HG03460 (cell line): ENCODE measurements around the gene ZNF318.
"Not testable (repeated sequence)": the region's sequence is repeated elsewhere in the genome, so short reads cannot be mapped to it uniquely, and the experiment has no call there.

ENCODE experiments used
- ATAC-seq: cut with Tn5 transposase; IDR thresholded peaks from one replicate; pipeline ENCODE4 v1.9.1; 2021; ENCODE audit not compliant: unreplicated experiment

The ZNF318 gene

DNA sequence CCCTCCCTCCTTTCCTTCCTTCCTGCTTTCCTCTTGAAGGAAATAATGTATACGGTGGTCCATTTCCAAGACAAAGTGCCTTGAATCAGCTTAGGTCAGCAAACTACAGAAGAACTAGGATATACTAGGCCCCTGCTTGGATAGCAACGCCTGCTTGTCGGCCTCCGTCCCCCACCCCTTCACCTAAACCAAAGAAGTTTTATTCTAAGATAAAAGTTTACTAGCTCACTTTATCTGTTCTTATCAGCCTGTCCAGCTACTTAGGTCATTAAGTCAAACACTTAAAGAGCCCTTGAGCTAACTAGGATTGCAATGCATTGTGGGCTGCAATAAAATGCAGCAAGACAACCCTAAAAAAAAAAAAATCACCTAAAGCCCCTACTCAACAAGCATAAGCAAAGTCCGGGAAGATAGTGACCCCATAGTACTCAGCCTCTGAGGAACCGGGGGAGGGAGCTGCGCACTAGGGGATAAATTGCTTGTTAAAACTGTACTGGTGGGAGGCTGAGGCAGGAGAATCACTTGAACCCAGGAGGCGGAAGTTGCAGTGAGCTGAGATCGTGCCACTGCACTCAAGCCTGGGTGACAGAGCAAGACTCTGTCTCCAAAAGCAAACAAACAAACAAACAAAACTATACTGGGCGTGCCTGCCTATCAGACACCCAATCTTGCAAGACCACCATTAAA, 21.4 kb upstream of the ZNF318 start:
- not testable (repeated sequence) for ATAC-seq

DNA sequence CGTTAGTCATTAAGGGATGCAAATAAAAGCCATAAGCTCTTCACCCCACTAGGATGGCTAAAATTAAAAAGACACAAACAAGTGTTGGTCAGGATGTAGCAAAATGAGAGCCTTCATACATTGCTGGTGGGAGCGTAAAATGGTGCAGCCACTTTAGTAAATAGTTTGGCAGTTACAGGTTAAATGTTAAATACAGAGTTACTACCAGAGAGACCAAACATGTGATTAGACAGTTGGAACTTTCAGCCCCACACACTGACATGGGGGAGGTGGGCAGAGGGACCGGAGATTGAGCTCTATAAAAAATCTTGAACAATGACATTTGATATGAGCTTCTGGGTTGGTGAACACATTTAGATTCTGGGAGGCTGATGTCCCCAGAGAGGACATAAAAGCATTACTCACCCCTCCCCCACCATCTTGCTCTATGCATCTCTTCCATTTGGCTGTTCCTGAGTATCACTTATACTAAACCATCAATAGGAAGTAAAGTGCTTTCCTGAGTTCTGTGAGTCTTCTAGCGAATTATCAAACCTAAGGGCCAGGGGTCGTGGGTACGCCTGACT, 20.4 kb upstream of the ZNF318 start:
- ATAC-seq: no peak

DNA sequence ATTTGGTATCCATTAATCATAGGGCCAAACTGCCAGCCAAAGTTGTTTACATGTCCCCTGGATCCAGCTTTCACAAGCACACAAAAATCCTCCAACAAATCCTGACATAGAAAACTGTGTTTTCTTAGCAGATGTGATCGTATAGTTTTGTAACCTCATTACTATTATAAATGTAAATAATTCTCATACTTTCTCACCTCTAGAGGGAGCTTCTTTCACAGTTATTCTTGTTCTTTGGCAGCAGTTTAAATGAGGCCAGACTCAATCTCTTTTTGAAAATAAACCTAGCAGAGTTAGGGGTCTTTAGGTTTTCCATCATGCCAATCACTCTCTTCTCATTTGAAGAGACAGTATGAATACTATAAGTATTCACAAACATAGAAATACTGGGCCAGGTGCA, 17.0 kb upstream of the ZNF318 start:
- ATAC-seq: no peak

DNA sequence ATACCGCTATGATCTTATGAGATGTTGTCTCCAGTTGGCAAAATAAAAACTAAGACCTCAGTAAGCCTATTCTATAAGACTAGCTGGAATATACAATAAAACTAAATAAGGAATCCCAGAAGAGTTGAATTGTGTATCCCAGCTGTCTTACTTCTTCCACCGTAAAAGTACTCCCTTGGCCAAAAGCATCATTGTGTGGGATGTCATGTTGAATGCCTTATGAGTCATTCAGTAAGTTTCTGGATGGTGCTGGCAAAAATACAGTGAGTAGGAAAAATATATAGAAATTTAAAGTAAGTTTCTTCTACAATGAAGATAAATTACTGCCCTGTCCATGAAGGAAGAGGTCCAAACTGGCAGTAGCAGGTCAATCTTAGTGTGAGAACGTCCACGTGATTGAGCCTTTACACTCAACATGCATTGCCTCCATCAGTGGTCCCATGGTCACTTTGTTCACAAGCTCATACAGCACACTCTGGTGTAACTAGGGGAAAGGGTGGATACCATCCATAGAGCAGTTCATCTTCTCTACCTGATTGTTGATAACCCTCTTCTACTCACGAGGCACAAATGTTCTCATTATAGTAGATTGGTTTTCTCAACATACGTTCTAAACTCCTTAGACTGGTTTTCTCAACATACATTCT, 13.7 kb upstream of the ZNF318 start:
- no peak for ATAC-seq

DNA sequence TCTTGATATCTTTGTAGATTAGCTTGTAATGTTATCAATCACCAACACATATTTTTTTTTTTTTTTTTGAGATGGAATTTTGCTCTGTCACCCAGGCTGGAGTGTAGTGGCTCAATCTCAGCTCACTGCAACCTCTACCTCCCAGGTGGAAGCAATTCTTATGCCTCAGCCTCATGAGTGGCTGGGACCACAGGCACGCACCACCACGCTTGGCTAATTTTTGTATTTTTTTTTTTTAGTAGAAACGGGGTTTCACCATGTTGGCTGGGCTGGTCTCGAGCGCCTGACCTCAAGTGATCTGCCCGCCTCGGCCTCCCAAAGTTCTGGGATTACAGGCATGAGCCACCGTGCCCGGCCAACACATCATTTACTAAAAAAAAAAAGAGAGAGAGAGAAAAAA, 11.4 kb upstream of the ZNF318 start:
- not testable (repeated sequence) for ATAC-seq

DNA sequence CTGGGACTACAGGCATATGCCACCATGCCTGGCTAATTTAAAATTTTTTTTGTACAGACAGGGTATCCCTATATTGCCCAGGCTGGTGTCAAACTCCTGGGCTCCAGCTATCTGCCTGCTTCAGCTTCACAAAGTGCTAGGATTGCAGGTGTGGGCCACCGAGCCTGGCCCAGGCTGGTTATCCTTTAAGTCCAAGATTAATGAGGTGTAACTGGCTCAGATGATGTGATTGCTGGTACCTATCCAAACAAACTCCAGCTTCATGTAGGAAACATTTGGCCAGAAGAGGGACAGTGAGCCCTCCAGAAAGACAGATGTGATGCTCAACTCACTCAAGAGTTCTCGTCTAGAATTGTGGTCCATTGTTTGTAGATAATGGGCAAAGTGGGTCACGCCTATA, 9.2 kb upstream of the ZNF318 start:
- no peak for ATAC-seq

- ATAC-seq: no peak
Measured at GRCh38 chr6:43377710-43378229, 8.3 kb upstream of the ZNF318 start.

DNA sequence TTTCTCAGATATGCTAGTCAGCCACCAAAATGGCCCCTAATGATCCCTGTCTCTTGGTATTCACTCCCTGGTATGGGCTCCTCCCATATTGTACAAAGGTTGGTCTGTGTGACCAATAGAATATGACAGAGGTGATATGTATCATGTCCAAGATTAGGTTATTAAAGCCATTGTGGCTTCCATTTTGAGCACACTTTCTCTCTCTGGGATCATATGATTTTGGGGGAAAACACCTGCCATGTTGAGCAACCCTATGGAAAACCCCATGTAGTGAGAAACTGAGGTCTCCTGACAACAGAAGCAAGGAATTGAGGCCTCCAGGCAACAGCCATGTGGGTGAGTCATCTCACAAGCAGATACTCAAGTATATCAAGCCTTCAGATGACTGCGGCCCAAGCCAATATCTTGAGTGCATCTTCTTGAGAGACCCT, 7.1 kb upstream of the ZNF318 start:
- peak; percentile 36 for ATAC-seq

DNA sequence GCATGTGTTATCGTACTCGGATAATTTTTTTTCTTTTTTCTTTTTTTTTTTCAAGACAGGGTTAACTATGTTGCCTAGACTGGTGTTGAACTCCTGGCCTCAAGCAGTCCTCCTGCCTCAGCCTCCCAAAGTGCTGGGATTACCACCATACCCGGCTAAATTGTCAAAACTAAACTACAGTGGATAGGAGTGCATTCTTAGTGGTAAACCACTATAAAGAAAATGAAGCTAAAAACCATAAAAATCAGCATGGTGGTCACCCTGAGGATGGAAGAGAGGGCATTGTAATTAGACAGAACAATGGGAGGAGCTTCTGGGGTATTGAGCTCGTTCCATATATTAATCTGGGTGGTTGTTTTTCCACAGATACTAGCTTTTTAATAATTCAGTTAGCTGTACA, 6.2 kb upstream of the ZNF318 start:
- ATAC-seq: no peak

DNA sequence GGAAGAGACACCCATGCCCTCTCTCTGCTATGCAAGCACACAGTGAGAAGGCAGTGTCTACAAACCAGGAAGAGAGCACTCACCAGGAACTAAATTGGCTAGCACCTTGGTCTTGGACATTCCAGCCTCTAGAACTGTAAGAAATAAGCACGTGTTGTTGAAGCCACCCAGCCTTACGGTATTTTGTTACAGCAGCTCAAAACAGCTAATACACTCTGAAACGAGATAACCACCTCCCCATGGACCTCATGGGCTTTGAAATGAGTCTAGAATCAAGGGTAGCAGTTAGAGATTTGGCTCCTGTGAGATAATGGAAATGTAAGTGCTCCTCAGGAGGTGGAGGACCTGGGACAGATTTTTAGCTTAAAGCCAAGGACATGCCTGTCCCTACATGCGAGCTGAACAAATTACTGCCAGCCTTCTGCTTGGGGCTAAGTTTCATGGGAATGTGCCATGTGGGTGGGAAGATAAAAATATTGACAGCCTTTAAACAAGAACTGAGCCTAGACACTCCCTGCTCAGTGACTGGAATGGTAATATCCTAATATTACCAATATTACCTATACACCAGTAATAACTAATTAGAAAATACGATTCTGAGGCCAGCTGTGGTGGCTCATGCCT, 3.9 kb upstream of the ZNF318 start:
- no peak for ATAC-seq

- peak; percentile 7 for ATAC-seq
Measured at GRCh38 chr6:43370003-43370580, 645 bp upstream of the ZNF318 start.

- ATAC-seq: peak; percentile 8
Measured at GRCh38 chr6:43368259-43369160, 937 bp downstream of the ZNF318 start.

DNA sequence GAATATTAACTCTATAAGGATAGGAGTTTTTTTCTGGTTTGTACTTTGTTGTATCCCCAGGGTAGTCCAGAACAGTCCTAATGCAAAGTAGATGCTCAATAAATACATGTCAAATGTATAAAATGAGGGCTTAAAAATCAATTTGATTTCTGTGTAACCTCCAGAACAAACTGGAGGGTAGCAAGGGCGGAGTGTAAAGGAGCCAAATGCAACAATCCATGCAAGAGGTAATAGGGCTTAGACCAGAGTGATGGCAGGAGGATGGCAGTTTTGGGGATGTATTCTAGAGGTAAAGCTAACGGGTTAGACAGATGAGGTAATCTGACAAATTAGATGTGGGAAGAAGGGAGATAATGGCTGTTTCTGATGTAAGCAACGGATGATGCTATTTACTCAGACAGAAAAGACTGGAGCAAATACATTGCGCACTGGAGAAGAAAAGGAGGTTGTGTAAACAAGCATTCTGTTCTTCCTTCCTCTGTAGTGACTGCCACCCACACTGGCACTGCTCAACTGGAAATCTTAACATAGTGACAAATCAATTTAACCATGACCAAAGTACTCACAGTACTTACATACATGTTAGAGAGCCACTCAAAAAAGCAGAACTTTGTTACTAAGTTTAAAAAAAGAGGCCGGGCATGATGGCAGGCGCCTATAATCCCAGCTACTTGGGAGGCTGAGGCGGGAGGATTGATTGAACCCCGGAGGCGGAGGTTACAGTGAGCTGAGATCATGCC, 2.0 kb downstream of the ZNF318 start:
- no peak for ATAC-seq

DNA sequence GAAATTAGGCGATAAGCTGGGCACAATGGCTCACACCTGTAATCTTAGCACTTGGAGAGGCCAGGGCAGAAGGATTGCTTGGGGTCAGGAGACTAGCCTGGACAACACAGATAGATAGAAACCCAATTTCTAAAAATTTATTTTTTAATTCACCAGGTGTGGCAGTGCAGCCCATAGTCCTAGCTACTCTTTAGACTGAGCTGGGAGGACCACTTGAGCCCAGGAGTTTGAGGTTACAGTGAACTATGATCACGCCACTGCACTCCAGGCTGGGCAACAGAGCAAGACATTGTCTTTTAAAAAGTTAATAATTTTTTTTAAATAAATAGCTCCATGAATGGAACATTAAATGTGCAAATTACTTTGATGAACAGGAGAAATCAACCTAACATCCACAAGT, 8.2 kb downstream of the ZNF318 start:
- ATAC-seq: no peak

DNA sequence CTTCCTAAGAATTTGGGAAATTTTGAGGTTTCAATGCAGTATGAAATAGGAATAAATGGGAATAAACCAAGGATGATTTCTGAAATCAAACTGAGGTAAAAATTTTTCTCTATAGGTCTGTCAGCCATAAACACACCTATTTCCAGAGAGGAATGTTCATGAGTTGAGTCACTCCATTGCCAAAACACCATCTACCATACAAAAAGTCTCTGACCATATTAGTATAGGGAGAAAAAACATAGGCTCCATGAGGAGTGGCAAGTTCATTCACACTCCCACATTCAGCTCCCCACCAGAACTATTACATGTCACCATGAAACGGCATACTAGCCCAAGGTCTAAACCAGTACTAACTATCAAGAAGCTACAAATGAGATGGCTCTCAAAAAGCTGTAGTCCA, 9.6 kb downstream of the ZNF318 start:
- ATAC-seq: no peak

DNA sequence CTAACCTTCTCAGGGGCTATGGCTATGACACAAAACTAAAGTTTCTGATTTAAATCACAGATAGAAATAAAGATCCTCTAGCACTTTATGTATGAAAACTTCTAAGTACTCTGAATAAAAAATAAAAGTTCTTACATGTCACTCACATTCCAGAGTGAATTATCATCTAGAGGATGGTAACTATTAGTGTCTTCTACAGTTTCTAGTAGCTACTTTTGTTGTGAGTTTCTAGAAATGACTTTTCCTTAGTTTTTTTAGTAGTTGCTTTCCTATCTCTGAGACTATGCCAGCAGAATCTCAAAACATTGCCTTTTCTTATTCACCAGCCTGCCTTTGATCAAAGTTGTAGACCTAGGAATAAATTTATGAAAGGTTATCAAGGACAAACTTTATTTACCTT, 10.1 kb downstream of the ZNF318 start:
- no peak for ATAC-seq

- no peak for ATAC-seq
Measured at GRCh38 chr6:43355862-43356590, 13.4 kb downstream of the ZNF318 start.

- ATAC-seq: not testable (repeated sequence)
Measured at GRCh38 chr6:43351951-43352350, 17.5 kb downstream of the ZNF318 start.

DNA sequence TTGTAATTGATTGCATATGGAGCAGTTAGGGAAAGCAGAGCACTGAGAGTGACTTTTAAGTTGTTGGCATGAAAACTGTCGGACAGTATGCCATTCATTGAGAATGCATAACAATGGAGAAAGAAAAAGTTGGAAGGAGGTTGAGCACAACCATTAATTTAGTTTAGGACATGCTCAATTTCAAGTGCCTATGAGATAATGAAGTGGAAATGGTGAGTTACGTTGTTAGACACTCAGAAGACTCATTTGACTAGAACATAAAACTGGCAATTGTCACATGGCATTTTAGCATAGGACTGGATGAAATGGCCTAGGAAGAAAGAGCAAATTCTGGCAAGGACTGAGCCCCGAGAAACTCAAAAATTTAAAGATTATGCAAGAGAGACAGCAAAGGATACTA, 22.0 kb downstream of the ZNF318 start:
- ATAC-seq: no peak
